Measurements from ENCODE around the gene PINLYP. TPM values are rescaled to one million over a fixed set of nuclear protein-coding genes. Genes with fewer than 3 reads are reported as not detected.

The PINLYP gene
- polyA plus RNA-seq, 3 donors, result 0.83 to 1.3 (median 0.93) TPM

DNA sequence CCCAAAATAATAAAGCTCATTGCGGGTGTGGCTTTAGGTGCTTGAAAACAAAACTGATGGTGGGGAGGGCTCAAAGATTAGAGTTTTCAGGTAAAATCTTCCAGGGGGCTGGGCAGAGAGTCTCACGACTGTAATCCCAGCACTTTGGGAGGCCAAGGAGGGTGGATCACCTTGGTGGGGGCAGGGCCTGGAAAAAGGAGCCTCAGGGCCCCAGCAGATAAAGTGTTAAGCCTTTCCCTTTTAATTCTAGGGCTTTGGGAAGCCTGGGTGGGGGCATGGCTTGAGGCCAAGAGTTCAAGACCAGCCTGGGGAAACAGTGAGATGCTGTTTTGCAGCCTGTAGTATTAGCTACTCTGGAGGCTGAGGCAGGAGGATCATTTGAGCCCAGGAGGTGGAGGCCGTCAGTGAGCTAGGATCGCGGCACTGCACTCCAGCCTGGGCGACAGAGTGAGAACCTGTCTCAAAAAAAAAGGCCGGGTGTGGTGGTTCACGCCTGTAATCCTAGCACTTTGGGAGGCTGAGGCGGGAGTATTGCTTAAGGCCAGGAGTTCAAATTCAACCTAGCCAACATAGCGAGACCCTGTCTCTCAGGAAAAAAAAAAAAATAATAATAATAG is 18.6 kb downstream of the PINLYP start:
- Histone ChIP-seq H4K20me1 (ENCODE audit: insufficient read depth, low read length) (peaks cover 15% of the 10 kb centered on the region), H3K27me3 (ENCODE audit: control insufficient read depth in 2 of 2, insufficient read depth in 2 of 2, low read length in 2 of 2) (no peaks in the 10 kb centered on the region), H2AFZ (ENCODE audit: insufficient read depth, low read depth, low read length, poor library complexity, severe bottlenecking) (no peak overlapping the region), H3K9ac (ENCODE audit: insufficient read depth, low read length, poor library complexity, severe bottlenecking) (peak overlapping the region; percentile 94), H3K4me1 (ENCODE audit: control insufficient read depth in 1 of 2, insufficient read depth in 2 of 2, low read length in 2 of 2) (peaks cover 31 to 35% of the 10 kb centered on the region in 2 donors), H3K9me3 (replicated peaks in 1 of 2; ENCODE audit: control insufficient read depth in 1 of 2, insufficient read depth in 1 of 2, low read length in 2 of 2) (no peaks in the 10 kb centered on the region), H3K27ac (ENCODE audit: low read depth in 1 of 2, low read length in 2 of 2) (peak overlapping the region in 1 of 2 donors; percentile 93), H3K4me3 (replicated peaks in 1 of 3; ENCODE audit: low read depth in 2 of 3, low read length in 3 of 3) (peak overlapping the region; percentile 51 to 91 (median 73)), H3K4me2 (replicated peaks; ENCODE audit: extremely low read depth, low read length, poor library complexity, severe bottlenecking) (peak overlapping the region; percentile 92), H3K36me3 (replicated peaks in 1 of 2; ENCODE audit: control insufficient read depth in 1 of 2, insufficient read depth in 2 of 2, low read length in 2 of 2) (peaks cover 29 to 41% of the 10 kb centered on the region in 2 donors), H3K79me2 (ENCODE audit: insufficient read depth, low read length) (peaks cover 35% of the 10 kb centered on the region)
- Mint-ChIP-seq H3K27me3 (ENCODE audit: low read depth in 3 of 3) (peaks cover 0 to 3% (median 0%) of the 10 kb centered on the region in 3 donors), H3K36me3 (peaks cover 40 to 53% of the 10 kb centered on the region in 2 donors), H3K4me1 (peaks cover 27% of the 10 kb centered on the region), H3K27ac (peak overlapping the region in 5 of 7 donors; percentile 11 to 100 (median 47)), H3K4me3 (peak overlapping the region; percentile 97 to 98), H3K9me3 (no peaks in the 10 kb centered on the region)
- DNase-seq, result no peak
- intact Hi-C loops (cut with micrococcal nuclease), result loop anchor here (2.0 to 10.0 kb wide), 3 partner anchors 39 to 67 kb away; partner anchors contain the start of genes ETHE1 (in 1 of the 2) and ZNF575 (in 1 of the 2)
- TF ChIP-seq, protein P1, sequence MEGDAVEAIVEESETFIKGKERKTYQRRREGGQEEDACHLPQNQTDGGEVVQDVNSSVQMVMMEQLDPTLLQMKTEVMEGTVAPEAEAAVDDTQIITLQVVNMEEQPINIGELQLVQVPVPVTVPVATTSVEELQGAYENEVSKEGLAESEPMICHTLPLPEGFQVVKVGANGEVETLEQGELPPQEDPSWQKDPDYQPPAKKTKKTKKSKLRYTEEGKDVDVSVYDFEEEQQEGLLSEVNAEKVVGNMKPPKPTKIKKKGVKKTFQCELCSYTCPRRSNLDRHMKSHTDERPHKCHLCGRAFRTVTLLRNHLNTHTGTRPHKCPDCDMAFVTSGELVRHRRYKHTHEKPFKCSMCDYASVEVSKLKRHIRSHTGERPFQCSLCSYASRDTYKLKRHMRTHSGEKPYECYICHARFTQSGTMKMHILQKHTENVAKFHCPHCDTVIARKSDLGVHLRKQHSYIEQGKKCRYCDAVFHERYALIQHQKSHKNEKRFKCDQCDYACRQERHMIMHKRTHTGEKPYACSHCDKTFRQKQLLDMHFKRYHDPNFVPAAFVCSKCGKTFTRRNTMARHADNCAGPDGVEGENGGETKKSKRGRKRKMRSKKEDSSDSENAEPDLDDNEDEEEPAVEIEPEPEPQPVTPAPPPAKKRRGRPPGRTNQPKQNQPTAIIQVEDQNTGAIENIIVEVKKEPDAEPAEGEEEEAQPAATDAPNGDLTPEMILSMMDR (IDR thresholded peaks at IDR 0.05), result no peak
- WGBS (ENCODE audit: insufficient coverage), result 97% methylated on average over 6 of the region's 10 CpGs

DNA sequence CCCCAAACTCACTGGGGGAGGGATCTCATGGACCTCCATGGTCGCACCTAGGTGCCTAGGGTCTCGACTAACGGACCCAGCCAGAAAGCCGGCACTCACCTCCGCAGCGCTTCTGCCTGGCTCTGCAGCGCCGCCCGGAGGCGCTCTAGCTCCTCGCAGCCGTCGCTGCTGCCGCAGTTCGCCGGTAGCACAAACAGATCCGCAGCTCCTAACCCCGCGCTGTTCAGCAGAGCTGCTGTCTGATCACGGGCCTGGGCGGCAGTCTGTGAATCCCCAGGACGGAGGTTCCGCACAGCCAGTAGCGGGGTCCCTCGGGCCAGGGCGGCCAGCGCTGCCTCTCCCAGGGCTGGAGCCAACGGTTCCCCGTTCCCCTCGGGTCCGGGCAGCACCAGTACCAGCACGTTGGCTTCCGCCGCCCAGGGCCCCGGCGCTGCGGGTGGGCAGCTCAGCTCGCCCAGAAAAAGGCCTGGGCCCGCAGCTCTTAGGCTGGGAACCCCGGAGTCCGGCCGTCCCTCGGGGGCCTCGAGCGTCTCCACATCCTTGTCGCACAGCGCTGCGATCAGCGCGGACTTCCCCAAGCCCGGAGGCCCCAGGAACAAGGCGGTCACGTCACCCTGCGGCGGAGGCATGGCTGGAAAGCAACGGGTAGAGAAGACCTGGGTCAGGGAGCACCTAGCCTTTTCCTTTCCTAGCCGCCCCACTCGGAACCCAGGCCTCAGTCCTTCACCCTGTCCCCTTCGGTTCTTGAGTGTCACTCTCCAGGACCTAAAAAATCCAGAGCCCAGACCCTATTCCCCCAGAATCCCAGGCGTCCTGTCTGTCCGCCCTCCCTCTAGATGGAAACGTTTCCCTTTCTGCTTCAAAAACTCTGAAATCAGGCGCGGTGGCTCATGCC is 19.4 kb downstream of the PINLYP start:
- Histone ChIP-seq H3K27me3 (ENCODE audit: control insufficient read depth in 2 of 2, insufficient read depth in 2 of 2, low read length in 2 of 2) (no peaks in the 10 kb centered on the region), H3K4me3 (replicated peaks in 1 of 3; ENCODE audit: low read depth in 2 of 3, low read length in 3 of 3) (peak overlapping the region; percentile 51 to 91 (median 73)), H3K36me3 (replicated peaks in 1 of 2; ENCODE audit: control insufficient read depth in 1 of 2, insufficient read depth in 2 of 2, low read length in 2 of 2) (peaks cover 36 to 49% of the 10 kb centered on the region in 2 donors), H3K4me2 (replicated peaks; ENCODE audit: extremely low read depth, low read length, poor library complexity, severe bottlenecking) (peak overlapping the region; percentile 92), H4K20me1 (ENCODE audit: insufficient read depth, low read length) (peaks cover 15% of the 10 kb centered on the region), H2AFZ (ENCODE audit: insufficient read depth, low read depth, low read length, poor library complexity, severe bottlenecking) (peak overlapping the region; percentile 66), H3K27ac (ENCODE audit: low read depth in 1 of 2, low read length in 2 of 2) (peak overlapping the region; percentile 93 to 99), H3K9ac (ENCODE audit: insufficient read depth, low read length, poor library complexity, severe bottlenecking) (peak overlapping the region; percentile 94), H3K4me1 (ENCODE audit: control insufficient read depth in 1 of 2, insufficient read depth in 2 of 2, low read length in 2 of 2) (peaks cover 31 to 35% of the 10 kb centered on the region in 2 donors), H3K9me3 (replicated peaks in 1 of 2; ENCODE audit: control insufficient read depth in 1 of 2, insufficient read depth in 1 of 2, low read length in 2 of 2) (no peaks in the 10 kb centered on the region), H3K79me2 (ENCODE audit: insufficient read depth, low read length) (peaks cover 35% of the 10 kb centered on the region)
- peaks cover 0 to 3% (median 0%) of the 10 kb centered on the region in 3 donors for H3K27me3 Mint-ChIP-seq (ENCODE audit: low read depth in 3 of 3)
- peaks cover 44 to 54% of the 10 kb centered on the region in 2 donors for H3K36me3 Mint-ChIP-seq
- DNase-seq, result peak; percentile 66 to 91 (median 78)
- TF ChIP-seq, protein P1 (IDR thresholded peaks at IDR 0.05), result peak; percentile 99
- intact Hi-C loops (cut with micrococcal nuclease), result loop anchor here (2.0 to 10.0 kb wide), 3 partner anchors 40 to 68 kb away; partner anchors contain the start of genes ETHE1 (in 1 of the 2) and ZNF575 (in 1 of the 2)
- peaks cover 27% of the 10 kb centered on the region for H3K4me1 Mint-ChIP-seq
- under 1% methylated on average over 62 of the region's 64 CpGs for WGBS (ENCODE audit: insufficient coverage)
- H3K9me3 Mint-ChIP-seq, result no peaks in the 10 kb centered on the region
- peak overlapping the region; percentile 98 to 100 (median 99) for H3K27ac Mint-ChIP-seq
- H3K4me3 Mint-ChIP-seq, result peak overlapping the region; percentile 97 to 98

Data from CD14-positive monocyte (primary cell).